Lower leg skin (tissue), 4 donors: ENCODE results near the gene DMD. TPM values are rescaled to one million over a fixed set of nuclear protein-coding genes. Genes with fewer than 3 reads are reported as not detected.
"Not testable (repeated sequence)": the region's sequence is repeated elsewhere in the genome, so short reads cannot be mapped to it uniquely, and the experiment has no call there.

ENCODE experiments used
- DNase-seq, 2 donors: peaks; one replicate each; pipeline ENCODE4 v3.0.0-alpha.2; 2019; ENCODE audit warnings: low spot score in 2 of 2
- H3K4me3 ChIP-seq: fragments of 200-600 bp; sonication (generic); 2 replicates; pipeline ENCODE4 v1.5.1; 2017; ENCODE audit warnings: mild to moderate bottlenecking, low read depth; ENCODE audit not compliant: poor library complexity, severe bottlenecking
- POLR2A ChIP-seq, 2 donors: fragments of 450-650 bp; IDR thresholded peaks; one replicate each; pipeline ENCODE4 v1.6.1; 2016 to 2017; ENCODE audit warnings: antibody characterized with exemption in 2 of 2, mild to moderate bottlenecking in 1 of 2, moderate library complexity in 1 of 2
- WGBS, 2 donors: methylation state at CpG; one replicate each; pipeline ENCODE4 v1.1.5; 2018; 5-methylcytosine and 5-hydroxymethylcytosine counted together
- intact Hi-C: fragments of 100-400 bp; cut with DNase I; formaldehyde crosslinking; loops from one replicate; pipeline ENCODE4 v1.15.0; 2023; ENCODE audit warnings: low total_unique reads
- total RNA-seq, 4 donors: library from RNA; depleted of rRNA; stranded (reverse); fragments of >200 nt; gene quantifications; one replicate each; pipeline ENCODE4 v1.1.0, GENCODE V29; 2016
- TF ChIP-seq, protein P1 (sequence below), 3 donors: fragments of 450-650 bp; IDR thresholded peaks; one replicate each; pipeline ENCODE4 v1.5.1; 2016; ENCODE audit warnings: antibody characterized with exemption in 3 of 3, mild to moderate bottlenecking in 3 of 3, moderate library complexity in 2 of 3

Gene DMD
- total RNA-seq, 4 donors from 2014 or later: 23.0 to 27.5 (median 26.7) TPM

DNA sequence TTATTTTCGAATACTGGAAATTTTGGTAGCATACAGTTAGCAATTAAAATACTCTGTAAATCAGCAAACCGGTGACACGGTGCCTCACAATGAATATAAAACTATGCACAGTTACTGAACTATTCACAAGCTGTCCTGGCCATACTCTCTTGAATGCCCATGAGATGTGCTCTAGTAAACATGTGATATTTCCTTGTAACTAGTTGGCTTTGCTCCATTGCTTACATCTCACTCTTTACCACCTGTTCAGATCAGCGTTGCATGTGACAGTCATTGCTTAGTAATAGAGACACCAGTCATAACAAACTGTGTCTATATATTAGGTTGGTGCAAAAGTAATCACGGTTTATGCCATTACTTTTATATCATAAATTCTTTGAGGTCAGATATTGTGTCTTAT is 1241.6 kb downstream of the DMD start:
- DNase-seq: no peak
- TF ChIP-seq POLR2A (IDR thresholded peaks at IDR 0.05): no peak
- TF ChIP-seq, protein P1, sequence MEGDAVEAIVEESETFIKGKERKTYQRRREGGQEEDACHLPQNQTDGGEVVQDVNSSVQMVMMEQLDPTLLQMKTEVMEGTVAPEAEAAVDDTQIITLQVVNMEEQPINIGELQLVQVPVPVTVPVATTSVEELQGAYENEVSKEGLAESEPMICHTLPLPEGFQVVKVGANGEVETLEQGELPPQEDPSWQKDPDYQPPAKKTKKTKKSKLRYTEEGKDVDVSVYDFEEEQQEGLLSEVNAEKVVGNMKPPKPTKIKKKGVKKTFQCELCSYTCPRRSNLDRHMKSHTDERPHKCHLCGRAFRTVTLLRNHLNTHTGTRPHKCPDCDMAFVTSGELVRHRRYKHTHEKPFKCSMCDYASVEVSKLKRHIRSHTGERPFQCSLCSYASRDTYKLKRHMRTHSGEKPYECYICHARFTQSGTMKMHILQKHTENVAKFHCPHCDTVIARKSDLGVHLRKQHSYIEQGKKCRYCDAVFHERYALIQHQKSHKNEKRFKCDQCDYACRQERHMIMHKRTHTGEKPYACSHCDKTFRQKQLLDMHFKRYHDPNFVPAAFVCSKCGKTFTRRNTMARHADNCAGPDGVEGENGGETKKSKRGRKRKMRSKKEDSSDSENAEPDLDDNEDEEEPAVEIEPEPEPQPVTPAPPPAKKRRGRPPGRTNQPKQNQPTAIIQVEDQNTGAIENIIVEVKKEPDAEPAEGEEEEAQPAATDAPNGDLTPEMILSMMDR (IDR thresholded peaks at IDR 0.05): no peak
- WGBS, 2 donors: 81 to 93% methylated on average over 5 of the region's 5 CpGs
- intact Hi-C loops: no loop called here
- no peak overlapping the region for H3K4me3 ChIP-seq

DNA sequence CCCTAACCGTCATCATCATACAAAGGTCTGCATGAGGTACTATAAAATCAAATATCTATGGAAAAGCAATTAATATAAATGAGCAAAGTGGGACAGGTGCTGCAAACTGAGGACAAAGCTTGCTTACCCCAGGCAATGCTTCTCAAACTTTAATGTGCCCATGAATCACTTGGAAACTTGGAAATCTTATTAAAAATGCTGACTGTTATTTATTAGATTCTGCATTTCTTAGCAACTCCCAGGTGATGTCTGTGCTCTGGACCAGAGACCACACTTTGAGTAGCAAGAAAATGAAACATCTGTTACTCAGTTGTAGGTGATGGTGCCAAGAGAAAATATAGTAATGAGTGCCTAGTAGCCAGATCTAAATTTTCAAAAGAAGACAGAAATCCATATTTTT is 1249.1 kb downstream of the DMD start:
- WGBS, 2 donors: 78 to 95% methylated on average over 1 of the region's 1 CpG
- TF ChIP-seq, protein P1 (IDR thresholded peaks at IDR 0.05): no peak
- TF ChIP-seq POLR2A (IDR thresholded peaks at IDR 0.05): no peak
- H3K4me3 ChIP-seq: no peak overlapping the region
- intact Hi-C loops: no loop called here
- DNase-seq: no peak

DNA sequence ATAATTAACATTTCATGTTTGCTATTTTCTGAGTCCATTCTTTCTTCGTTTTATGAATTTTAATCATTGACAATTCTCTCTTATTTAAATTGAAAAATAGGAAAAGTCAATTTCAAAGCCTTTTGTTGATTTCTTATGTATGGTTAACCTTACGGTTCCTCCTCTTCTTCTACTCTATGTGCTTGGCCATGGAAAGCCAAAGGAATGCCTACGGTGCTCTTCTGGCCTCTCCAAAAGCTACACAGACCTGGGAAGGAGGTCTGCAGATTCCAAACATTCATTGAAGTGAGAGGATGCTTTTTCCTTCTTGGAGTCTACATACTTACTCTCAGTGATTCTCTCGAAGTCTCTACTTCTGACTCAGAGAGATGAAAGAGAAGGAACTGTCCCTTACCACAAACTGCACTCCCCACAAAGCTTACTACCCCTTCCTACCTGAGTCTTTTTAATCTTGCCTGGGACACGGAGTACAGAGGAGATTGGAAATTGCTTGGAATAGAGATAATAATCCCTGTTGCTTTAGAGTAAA is 1276.4 kb downstream of the DMD start:
- no peak for TF ChIP-seq POLR2A (IDR thresholded peaks at IDR 0.05)
- TF ChIP-seq, protein P1 (IDR thresholded peaks at IDR 0.05): no peak
- DNase-seq: no peak
- intact Hi-C loops: no loop called here
- H3K4me3 ChIP-seq: no peak overlapping the region
- 64 to 88% methylated on average over 5 of the region's 5 CpGs for WGBS, 2 donors

DNA sequence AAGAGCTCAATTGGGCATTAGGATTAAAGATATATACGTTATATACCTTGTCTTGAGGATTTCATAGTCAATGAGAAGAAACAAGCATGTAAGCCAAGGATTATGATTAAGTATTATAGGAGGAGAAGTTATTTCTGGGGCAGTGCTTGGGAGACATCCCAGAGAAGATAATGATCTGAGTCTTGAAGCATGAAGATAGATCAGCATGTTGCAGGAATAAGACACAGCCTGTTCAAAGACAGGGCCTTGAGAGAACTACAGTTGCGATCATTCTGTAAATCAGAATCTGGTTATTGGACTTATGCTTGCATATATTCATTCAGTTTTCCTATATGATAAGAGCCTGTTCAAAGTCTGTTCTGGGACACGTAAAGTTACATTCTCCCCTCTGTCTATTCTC is 1277.3 kb downstream of the DMD start:
- DNase-seq: no peak
- H3K4me3 ChIP-seq: no peak overlapping the region
- intact Hi-C loops: no loop called here
- 60 to 69% methylated on average over 3 of the region's 3 CpGs for WGBS, 2 donors
- TF ChIP-seq, protein P1 (IDR thresholded peaks at IDR 0.05): no peak
- no peak for TF ChIP-seq POLR2A (IDR thresholded peaks at IDR 0.05)

DNA sequence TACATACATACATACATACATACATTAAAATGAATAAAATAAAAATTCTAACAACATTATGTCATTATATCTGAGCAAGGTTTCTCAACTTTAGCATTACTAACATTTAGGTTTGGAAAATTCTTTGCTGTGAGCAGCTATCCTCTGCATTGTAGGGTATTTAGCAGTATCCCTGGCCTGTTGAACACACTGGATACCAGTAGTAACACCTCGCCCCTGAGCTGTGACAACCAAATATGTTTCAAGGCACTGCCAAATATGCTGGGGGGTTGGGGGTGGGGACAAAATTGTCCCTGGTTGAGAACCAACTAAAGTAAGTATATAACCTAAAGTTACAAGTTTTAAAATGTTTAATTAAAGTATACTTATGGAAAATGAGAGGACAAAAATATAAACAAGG is 1278.6 kb downstream of the DMD start:
- WGBS, 2 donors: 45 to 78% methylated on average over 1 of the region's 1 CpG
- intact Hi-C loops: no loop called here
- no peak for TF ChIP-seq POLR2A (IDR thresholded peaks at IDR 0.05)
- TF ChIP-seq, protein P1 (IDR thresholded peaks at IDR 0.05): no peak

DNA sequence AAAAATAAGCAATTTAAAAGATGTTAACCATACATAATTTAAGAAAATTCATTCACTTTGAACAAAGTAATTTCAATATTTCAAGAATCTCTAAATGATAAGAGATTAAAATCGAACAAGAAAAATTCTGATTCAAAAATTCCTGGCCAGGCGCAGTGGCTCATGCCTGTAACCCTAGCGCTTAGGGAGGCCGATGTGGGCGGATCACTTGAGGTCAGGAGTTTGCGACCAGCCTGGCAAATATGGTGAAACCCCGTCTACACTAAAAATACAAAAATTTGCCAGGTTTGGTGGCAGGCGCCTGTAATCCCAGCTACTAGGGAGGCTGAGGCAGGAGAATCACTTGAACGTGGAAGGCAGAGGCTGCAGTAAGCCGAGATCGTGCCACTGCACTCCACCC is 1279.0 kb downstream of the DMD start:
- DNase-seq: not testable (repeated sequence)

More for the DNA sequence above, 1278.6 kb downstream of the DMD start:
- no peak overlapping the region for H3K4me3 ChIP-seq
- DNase-seq: no peak

More for the DNA sequence above, 1279.0 kb downstream of the DMD start:
- 83 to 96% methylated on average over 11 of the region's 11 CpGs for WGBS, 2 donors
- intact Hi-C loops, H3K4me3 ChIP-seq: not testable (repeated sequence)
